ENCODE results near the gene FAM3D. TPM values are rescaled to one million over a fixed set of nuclear protein-coding genes. Genes with fewer than 3 reads are reported as not detected.
"Not testable (repeated sequence)": the region's sequence is repeated elsewhere in the genome, so short reads cannot be mapped to it uniquely, and the experiment has no call there.

Gene FAM3D
- total RNA-seq, 6 experiments from 2014 or later = not detected

GRCh38 chr3:58697561-58697960, 31.0 kb upstream of the FAM3D start:
- TF ChIP-seq POLR2A (IDR thresholded peaks at IDR 0.05) (no peak), CTCF (IDR thresholded peaks at IDR 0.05) (no peak)
- DNase-seq (no peak), ATAC-seq (no peak)
- Histone ChIP-seq H3K27ac (no peak overlapping the region), H3K4me1 (no peaks in the 10 kb centered on the region), H3K9me3 (no peaks in the 10 kb centered on the region), H3K4me3 (no peak overlapping the region), H3K27me3 (no peaks in the 10 kb centered on the region), H3K36me3 (no peaks in the 10 kb centered on the region)
- intact Hi-C loops (cut with DNase I) = no loop called here

- ATAC-seq; H3K4me1 ChIP-seq; intact Hi-C loops (cut with DNase I); H3K36me3 ChIP-seq; H3K27me3 ChIP-seq; H3K4me3 ChIP-seq; DNase-seq; H3K27ac ChIP-seq; H3K9me3 ChIP-seq: not testable (repeated sequence)
- 58% methylated on average over 3 of the region's 3 CpGs for WGBS (ENCODE audit: insufficient coverage, low coverage, low lambda C conversion rate, missing lambda C conversion rate)
Observed at GRCh38 chr3:58696813-58697212, 30.2 kb upstream of the FAM3D start.

- no peaks in the 10 kb centered on the region for H3K9me3 ChIP-seq
- no peaks in the 10 kb centered on the region for H3K4me1 ChIP-seq
- H3K27me3 ChIP-seq = no peaks in the 10 kb centered on the region
- H3K36me3 ChIP-seq = no peaks in the 10 kb centered on the region
- no peak for ATAC-seq
- TF ChIP-seq POLR2A (IDR thresholded peaks at IDR 0.05) = no peak
- no peak for TF ChIP-seq CTCF (IDR thresholded peaks at IDR 0.05)
- WGBS (ENCODE audit: insufficient coverage, low coverage, low lambda C conversion rate, missing lambda C conversion rate) = 31% methylated on average over 1 of the region's 1 CpG
- no peak for DNase-seq
- H3K27ac ChIP-seq = no peak overlapping the region
- intact Hi-C loops (cut with DNase I) = no loop called here
- H3K4me3 ChIP-seq = no peak overlapping the region
Observed at GRCh38 chr3:58696093-58696492, 29.5 kb upstream of the FAM3D start.

- WGBS (ENCODE audit: insufficient coverage, low coverage, low lambda C conversion rate, missing lambda C conversion rate) = 45% methylated on average over 4 of the region's 4 CpGs
- ATAC-seq; H3K36me3 ChIP-seq; intact Hi-C loops (cut with DNase I); H3K27me3 ChIP-seq; H3K9me3 ChIP-seq; DNase-seq; H3K4me1 ChIP-seq; H3K4me3 ChIP-seq; H3K27ac ChIP-seq: not testable (repeated sequence)
- TF ChIP-seq CTCF (IDR thresholded peaks at IDR 0.05) = peak in 3 of 4 donors; percentile 13 to 30 (median 17)
Observed at GRCh38 chr3:58695284-58695683, 28.7 kb upstream of the FAM3D start.

- DNase-seq (no peak), ATAC-seq (no peak)
- Histone ChIP-seq H3K36me3 (no peaks in the 10 kb centered on the region), H3K9me3 (no peaks in the 10 kb centered on the region), H3K27me3 (no peaks in the 10 kb centered on the region), H3K4me3 (no peak overlapping the region), H3K4me1 (no peaks in the 10 kb centered on the region), H3K27ac (no peak overlapping the region)
- no peak for TF ChIP-seq POLR2A (IDR thresholded peaks at IDR 0.05)
- no peak for TF ChIP-seq CTCF (IDR thresholded peaks at IDR 0.05)
- intact Hi-C loops (cut with DNase I) = no loop called here
- whole genome bisulfite sequencing (ENCODE audit: insufficient coverage, low coverage, low lambda C conversion rate, missing lambda C conversion rate) = 39% methylated on average over 7 of the region's 7 CpGs
Observed at GRCh38 chr3:58693940-58694850, 27.6 kb upstream of the FAM3D start.
